GM12878 (cell line): ENCODE data around the gene TSPYL4. TPM values are rescaled to one million over a fixed set of nuclear protein-coding genes. Genes with fewer than 3 reads are reported as not detected.

Experiments
- ATAC-seq: fragments of 200-7000 bp; cut with Tn5 transposase; 3 replicates; pipeline ENCODE4 v1.9.1; 2020; ENCODE audit warnings: mild to moderate bottlenecking, moderate library complexity
- BruUV-seq: library from RNA; stranded (reverse); fragments of 400-500 nt; replicated peaks from 2 replicates; lab custom pipeline; 2021; lab: Mats Ljungman, UMichigan
- CTCF ChIA-PET: fragments of 300-600 bp; sonication (Branson Sonifier 250); formaldehyde crosslinking; extraction: SDS; loops from one replicate; lab custom pipeline; 2021; ENCODE audit warnings: inconsistent platforms; lab: Yijun Ruan, JAX
- POLR2A ChIA-PET: fragments of 350-600 bp; formaldehyde crosslinking; extraction: SDS; loops from one replicate; lab custom pipeline; 2021; ENCODE audit warnings: inconsistent platforms; lab: Charles Lee
- RAD21 ChIA-PET: fragments of 300-600 bp; sonication (Branson Sonifier 250); formaldehyde crosslinking; loops from one replicate; lab custom pipeline; 2023; ENCODE audit warnings: antibody characterized with exemption; ENCODE audit not compliant: unreplicated experiment; lab: Charles Lee
- SMC1A ChIA-PET: fragments of 300-600 bp; sonication (Branson Sonifier 250); formaldehyde crosslinking; loops from one replicate; lab custom pipeline; 2023; ENCODE audit not compliant: unreplicated experiment, uncharacterized antibody; lab: Charles Lee
- DNase-seq: peaks from one replicate; pipeline ENCODE4 v3.0.0-alpha.2; 2011; ENCODE audit warnings: low read depth, low spot score
- FAIRE-seq: peaks from 3 replicates; lab custom pipeline; 2011; peaks lifted over from hg19 to GRCh38; lab: Jason Lieb, UNC
- H2AFZ ChIP-seq: 2 replicates; pipeline ENCODE4 v1.6.0; 2011; ENCODE audit warnings: low read depth, low read length, control low read depth; ENCODE audit not compliant: control insufficient read depth
- H3K27ac ChIP-seq: 2 replicates; pipeline ENCODE4 v1.5.1; 2011; ENCODE audit warnings: control low read depth; ENCODE audit not compliant: control insufficient read depth, insufficient read depth
- H3K27me3 ChIP-seq, 2 experiments: replicated peaks in 1 of 2; 2 replicates each; pipeline versions ENCODE4 v1.6.0 to v1.6.1; 2011; ENCODE audit warnings: low read length in 1 of 2; ENCODE audit not compliant: control insufficient read depth in 2 of 2, insufficient read depth in 2 of 2
- H3K36me3 ChIP-seq, 2 experiments: 2 replicates each; pipeline ENCODE4 v1.5.1; 2011; ENCODE audit warnings: low read length in 1 of 2; ENCODE audit not compliant: control insufficient read depth in 2 of 2, insufficient read depth in 2 of 2
- H3K4me1 ChIP-seq: 2 replicates; pipeline ENCODE4 v1.6.1; 2011; ENCODE audit warnings: mild to moderate bottlenecking, low read length, moderate library complexity, mixed read lengths; ENCODE audit not compliant: control insufficient read depth, insufficient read depth
- H3K4me2 ChIP-seq: 2 replicates; pipeline ENCODE4 v1.6.0; 2011; ENCODE audit warnings: control low read depth; ENCODE audit not compliant: control insufficient read depth, insufficient read depth
- H3K4me3 ChIP-seq: fragments of 200-600 bp; sonication (generic); 2 replicates; pipeline ENCODE4 v1.5.1; 2016
- H3K79me2 ChIP-seq: 2 replicates; pipeline ENCODE4 v1.6.0; 2011; ENCODE audit warnings: low read length; ENCODE audit not compliant: control insufficient read depth, insufficient read depth
- H3K9ac ChIP-seq: 2 replicates; pipeline ENCODE4 v1.8.0; 2011; ENCODE audit warnings: low read length, control low read depth, mixed read lengths; ENCODE audit not compliant: control insufficient read depth, insufficient read depth
- H3K9me3 ChIP-seq: replicated peaks from 3 replicates; pipeline ENCODE4 v1.5.1; 2011; ENCODE audit warnings: mild to moderate bottlenecking, low read length; ENCODE audit not compliant: control insufficient read depth, insufficient read depth
- H4K20me1 ChIP-seq: 2 replicates; pipeline ENCODE4 v1.6.0; 2011; ENCODE audit not compliant: control insufficient read depth, insufficient read depth
- BRCA1 ChIP-seq: IDR thresholded peaks from 2 replicates; pipeline ENCODE4 v1.6.1; 2011; ENCODE audit warnings: low read depth, low read length, improper control_type of control experiment
- WGBS: methylation state at CpG from one replicate; pipeline ENCODE4 v1.1.6; 2016; ENCODE audit warnings: low lambda C conversion rate; ENCODE audit not compliant: insufficient replicate concordance, insufficient coverage; ENCODE audit errors: missing lambda C conversion rate; 5-methylcytosine and 5-hydroxymethylcytosine counted together
- in situ Hi-C: fragments of 300-500 bp; cut with MboI; formaldehyde crosslinking; loops from 9 replicates; pipeline ENCODE4 v1.14.3; 2018; ENCODE audit warnings: mixed read lengths
- intact Hi-C: fragments of 100-400 bp; cut with micrococcal nuclease; formaldehyde crosslinking; loops from one replicate; pipeline ENCODE4 v1.14.2; 2022; ENCODE audit not compliant: unreplicated experiment
- polyA plus RNA-seq, 11 experiments: library from polyadenylated mRNA; depleted of rRNA in 4 of 11; unstranded in 6 of 11; stranded (reverse) in 5 of 11; fragments of >200 nt; fragmentation: Nextera tagmentation in 4 of 11; fragmentation: Illumina TruSeq in 1 of 11; extraction: Ambion mirVana in 4 of 11; extraction: Trizol in 1 of 11; gene quantifications; 1 replicate in 1 of 11; 2 replicates in 10 of 11; pipeline versions ENCODE4 v1.2.1 to v1.2.3, GENCODE V29; 2011 to 2016; ENCODE audit warnings: inconsistent platforms in 2 of 11, missing spikeins in 2 of 11, low read depth in 1 of 11
- total RNA-seq, 4 experiments: library from RNA; depleted of rRNA in 3 of 4; stranded (reverse); fragments of >200 nt in 3 of 4; fragmentation: Illumina TruSeq in 1 of 4; extraction: Trizol in 1 of 4; gene quantifications; 2 replicates each; pipeline versions ENCODE4 v1.2.1 to v1.2.3, GENCODE V29; 2013 to 2021
- TF ChIP-seq, protein P1 (sequence below): fragments of 450-650 bp; IDR thresholded peaks from 2 replicates; pipeline ENCODE4 v1.6.1; 2017; ENCODE audit warnings: mild to moderate bottlenecking, moderate library complexity
- TF ChIP-seq, protein P2 (sequence below): IDR thresholded peaks from 2 replicates; pipeline ENCODE4 v1.6.1; 2012; ENCODE audit warnings: mild to moderate bottlenecking, low read depth, low read length

TSPYL4 gene
- total and polyA plus RNA-seq, 10 of the 15 experiments (the other 5 are each of a cell fraction or from before 2014, with no cell fraction given): 1.5 to 27.6 (median 20.0) TPM

DNA sequence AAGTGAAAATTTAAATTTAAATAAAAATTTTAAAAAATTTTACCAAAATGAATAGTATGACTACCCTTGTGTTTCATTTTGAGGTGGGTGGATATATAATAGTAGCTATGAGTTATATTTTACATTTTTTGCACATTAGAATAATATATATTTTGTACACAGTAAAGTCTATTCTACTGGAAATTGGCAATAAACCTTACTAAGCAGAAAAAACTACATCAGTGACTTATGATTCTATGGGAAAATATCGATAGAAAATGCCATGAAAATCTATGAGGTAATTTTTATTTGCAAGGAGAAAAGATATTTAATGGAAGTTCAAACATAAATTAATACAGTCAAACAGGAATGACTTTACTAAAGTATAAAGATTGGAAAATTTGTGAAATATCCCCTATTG lies 2.8 kb upstream of the TSPYL4 start:
- no peak overlapping the region for H3K4me3 ChIP-seq
- no peak overlapping the region for H2AFZ ChIP-seq
- FAIRE-seq: no peak
- no peaks in the 10 kb centered on the region for H3K27me3 ChIP-seq
- no peaks in the 10 kb centered on the region for H3K36me3 ChIP-seq
- H3K9me3 ChIP-seq: no peaks in the 10 kb centered on the region
- no peak for ATAC-seq
- no TSS peak for BruUV-seq
- CTCF ChIA-PET: interaction anchor here (0.8 to 3.8 kb wide), 4 partner anchors 12 to 54 kb away, joined by 3 to 37 read pairs (median 3); no protein-coding TSS in a partner anchor
- H3K9ac ChIP-seq: no peak overlapping the region
- no peak overlapping the region for H3K27ac ChIP-seq
- POLR2A ChIA-PET: interaction anchor here (0.9 kb wide), 1 partner anchor 26 kb away, joined by 3 read pairs; no protein-coding TSS in a partner anchor
- in situ Hi-C loops (no loop called here), intact Hi-C loops (loop anchor here (10.0 kb wide), 1 partner anchor 242 kb away; no protein-coding TSS in a partner anchor)
- SMC1A ChIA-PET: interaction anchor here (2.7 kb wide), 1 partner anchor 13 kb away, joined by 16 read pairs; no protein-coding TSS in a partner anchor
- no peak for TF ChIP-seq BRCA1
- TF ChIP-seq, protein P1, sequence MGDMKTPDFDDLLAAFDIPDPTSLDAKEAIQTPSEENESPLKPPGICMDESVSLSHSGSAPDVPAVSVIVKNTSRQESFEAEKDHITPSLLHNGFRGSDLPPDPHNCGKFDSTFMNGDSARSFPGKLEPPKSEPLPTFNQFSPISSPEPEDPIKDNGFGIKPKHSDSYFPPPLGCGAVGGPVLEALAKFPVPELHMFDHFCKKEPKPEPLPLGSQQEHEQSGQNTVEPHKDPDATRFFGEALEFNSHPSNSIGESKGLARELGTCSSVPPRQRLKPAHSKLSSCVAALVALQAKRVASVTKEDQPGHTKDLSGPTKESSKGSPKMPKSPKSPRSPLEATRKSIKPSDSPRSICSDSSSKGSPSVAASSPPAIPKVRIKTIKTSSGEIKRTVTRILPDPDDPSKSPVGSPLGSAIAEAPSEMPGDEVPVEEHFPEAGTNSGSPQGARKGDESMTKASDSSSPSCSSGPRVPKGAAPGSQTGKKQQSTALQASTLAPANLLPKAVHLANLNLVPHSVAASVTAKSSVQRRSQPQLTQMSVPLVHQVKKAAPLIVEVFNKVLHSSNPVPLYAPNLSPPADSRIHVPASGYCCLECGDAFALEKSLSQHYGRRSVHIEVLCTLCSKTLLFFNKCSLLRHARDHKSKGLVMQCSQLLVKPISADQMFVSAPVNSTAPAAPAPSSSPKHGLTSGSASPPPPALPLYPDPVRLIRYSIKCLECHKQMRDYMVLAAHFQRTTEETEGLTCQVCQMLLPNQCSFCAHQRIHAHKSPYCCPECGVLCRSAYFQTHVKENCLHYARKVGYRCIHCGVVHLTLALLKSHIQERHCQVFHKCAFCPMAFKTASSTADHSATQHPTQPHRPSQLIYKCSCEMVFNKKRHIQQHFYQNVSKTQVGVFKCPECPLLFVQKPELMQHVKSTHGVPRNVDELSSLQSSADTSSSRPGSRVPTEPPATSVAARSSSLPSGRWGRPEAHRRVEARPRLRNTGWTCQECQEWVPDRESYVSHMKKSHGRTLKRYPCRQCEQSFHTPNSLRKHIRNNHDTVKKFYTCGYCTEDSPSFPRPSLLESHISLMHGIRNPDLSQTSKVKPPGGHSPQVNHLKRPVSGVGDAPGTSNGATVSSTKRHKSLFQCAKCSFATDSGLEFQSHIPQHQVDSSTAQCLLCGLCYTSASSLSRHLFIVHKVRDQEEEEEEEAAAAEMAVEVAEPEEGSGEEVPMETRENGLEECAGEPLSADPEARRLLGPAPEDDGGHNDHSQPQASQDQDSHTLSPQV: no peak
- TF ChIP-seq, protein P2, sequence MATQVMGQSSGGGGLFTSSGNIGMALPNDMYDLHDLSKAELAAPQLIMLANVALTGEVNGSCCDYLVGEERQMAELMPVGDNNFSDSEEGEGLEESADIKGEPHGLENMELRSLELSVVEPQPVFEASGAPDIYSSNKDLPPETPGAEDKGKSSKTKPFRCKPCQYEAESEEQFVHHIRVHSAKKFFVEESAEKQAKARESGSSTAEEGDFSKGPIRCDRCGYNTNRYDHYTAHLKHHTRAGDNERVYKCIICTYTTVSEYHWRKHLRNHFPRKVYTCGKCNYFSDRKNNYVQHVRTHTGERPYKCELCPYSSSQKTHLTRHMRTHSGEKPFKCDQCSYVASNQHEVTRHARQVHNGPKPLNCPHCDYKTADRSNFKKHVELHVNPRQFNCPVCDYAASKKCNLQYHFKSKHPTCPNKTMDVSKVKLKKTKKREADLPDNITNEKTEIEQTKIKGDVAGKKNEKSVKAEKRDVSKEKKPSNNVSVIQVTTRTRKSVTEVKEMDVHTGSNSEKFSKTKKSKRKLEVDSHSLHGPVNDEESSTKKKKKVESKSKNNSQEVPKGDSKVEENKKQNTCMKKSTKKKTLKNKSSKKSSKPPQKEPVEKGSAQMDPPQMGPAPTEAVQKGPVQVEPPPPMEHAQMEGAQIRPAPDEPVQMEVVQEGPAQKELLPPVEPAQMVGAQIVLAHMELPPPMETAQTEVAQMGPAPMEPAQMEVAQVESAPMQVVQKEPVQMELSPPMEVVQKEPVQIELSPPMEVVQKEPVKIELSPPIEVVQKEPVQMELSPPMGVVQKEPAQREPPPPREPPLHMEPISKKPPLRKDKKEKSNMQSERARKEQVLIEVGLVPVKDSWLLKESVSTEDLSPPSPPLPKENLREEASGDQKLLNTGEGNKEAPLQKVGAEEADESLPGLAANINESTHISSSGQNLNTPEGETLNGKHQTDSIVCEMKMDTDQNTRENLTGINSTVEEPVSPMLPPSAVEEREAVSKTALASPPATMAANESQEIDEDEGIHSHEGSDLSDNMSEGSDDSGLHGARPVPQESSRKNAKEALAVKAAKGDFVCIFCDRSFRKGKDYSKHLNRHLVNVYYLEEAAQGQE: no peak
- peaks cover 13% of the 10 kb centered on the region for H3K4me1 ChIP-seq
- RAD21 ChIA-PET: no interaction called here
- no peaks in the 10 kb centered on the region for H4K20me1 ChIP-seq
- peaks cover 30% of the 10 kb centered on the region for H3K79me2 ChIP-seq
- H3K4me2 ChIP-seq: no peak overlapping the region
- DNase-seq: no peak
- WGBS: 97% methylated on average over 1 of the region's 1 CpG
